Naive thymus-derived CD4-positive, alpha-beta T cell (primary cell): Measurements from ENCODE around the gene MAS1L. TPM values are rescaled to one million over a fixed set of nuclear protein-coding genes. Genes with fewer than 3 reads are reported as not detected.
"Not testable (repeated sequence)": the region's sequence is repeated elsewhere in the genome, so short reads cannot be mapped to it uniquely, and the experiment has no call there.

Source experiments
- ATAC-seq: fragments of 150-1000 bp; cut with Tn5 transposase; 2 replicates; pipeline ENCODE4 v1.10.0; 2021; ENCODE audit warnings: mild to moderate bottlenecking, moderate library complexity
- CTCF ChIA-PET: fragments of 350-600 bp; sonication (Branson Sonifier 250); formaldehyde crosslinking; loops from one replicate; lab custom pipeline; 2021; ENCODE audit warnings: antibody characterized with exemption; lab: Charles Lee
- POLR2A ChIA-PET: fragments of 350-600 bp; sonication (Branson Sonifier 250); formaldehyde crosslinking; loops from one replicate; lab custom pipeline; 2021; ENCODE audit warnings: antibody characterized with exemption, inconsistent platforms; lab: Charles Lee
- DNase-seq, 9 donors: peaks; one replicate each; pipeline versions ENCODE4 v3.0.0 to v3.0.0-alpha.2; 2020 to 2022; ENCODE audit warnings: mixed read lengths in 1 of 9
- H3K27ac ChIP-seq: one replicate; pipeline ENCODE4 v1.7.0; 2013; ENCODE audit warnings: mild to moderate bottlenecking, low read depth, low read length, moderate library complexity
- H3K27me3 ChIP-seq, 2 donors: one replicate each; pipeline ENCODE4 v1.7.0; 2013; ENCODE audit warnings: low read length in 2 of 2, mild to moderate bottlenecking in 2 of 2, moderate library complexity in 2 of 2; ENCODE audit not compliant: control insufficient read depth in 2 of 2, insufficient read depth in 2 of 2
- H3K36me3 ChIP-seq, 3 experiments: 1 replicate in 2 of 3; 2 replicates in 1 of 3; pipeline ENCODE4 v1.7.0; 2013; ENCODE audit warnings: low read length in 3 of 3, mild to moderate bottlenecking in 3 of 3, moderate library complexity in 1 of 3; ENCODE audit not compliant: insufficient read depth in 3 of 3, control insufficient read depth in 2 of 3
- H3K4me1 ChIP-seq, 2 donors: one replicate each; pipeline ENCODE4 v1.7.0; 2013; ENCODE audit warnings: low read length in 2 of 2, mild to moderate bottlenecking in 2 of 2, moderate library complexity in 1 of 2; ENCODE audit not compliant: control insufficient read depth in 2 of 2, insufficient read depth in 2 of 2
- H3K4me3 ChIP-seq: 2 replicates; pipeline ENCODE4 v1.7.0; 2013; ENCODE audit warnings: mild to moderate bottlenecking, low read length
- H3K9me3 ChIP-seq, 3 experiments: 1 replicate in 2 of 3; 2 replicates in 1 of 3; pipeline ENCODE4 v1.7.0; 2013; ENCODE audit warnings: low read length in 3 of 3; ENCODE audit not compliant: control insufficient read depth in 2 of 3
- H3K27ac Mint-ChIP-seq, 9 donors: one replicate each; pipeline ENCODE4 v1.8.0; 2020 to 2022; ENCODE audit warnings: mixed read lengths in 9 of 9, mild to moderate bottlenecking in 8 of 9, moderate library complexity in 5 of 9, inconsistent platforms in 2 of 9
- H3K27me3 Mint-ChIP-seq, 5 donors: one replicate each; pipeline ENCODE4 v1.8.0; 2021 to 2022; ENCODE audit warnings: mixed read lengths in 5 of 5, mild to moderate bottlenecking in 1 of 5
- H3K36me3 Mint-ChIP-seq, 5 donors: one replicate each; pipeline ENCODE4 v1.8.0; 2020 to 2022; ENCODE audit warnings: mixed read lengths in 5 of 5, mild to moderate bottlenecking in 3 of 5, inconsistent platforms in 1 of 5
- H3K4me1 Mint-ChIP-seq, 7 donors: one replicate each; pipeline ENCODE4 v1.8.0; 2020 to 2022; ENCODE audit warnings: mixed read lengths in 7 of 7, mild to moderate bottlenecking in 3 of 7, inconsistent platforms in 1 of 7
- H3K4me3 Mint-ChIP-seq, 10 donors: one replicate each; pipeline ENCODE4 v1.8.0; 2020 to 2022; ENCODE audit warnings: mild to moderate bottlenecking in 10 of 10, mixed read lengths in 10 of 10, moderate library complexity in 6 of 10, inconsistent platforms in 2 of 10
- H3K9me3 Mint-ChIP-seq, 11 donors: one replicate each; pipeline ENCODE4 v1.8.0; 2020 to 2022; ENCODE audit warnings: mixed read lengths in 11 of 11, mild to moderate bottlenecking in 4 of 11, inconsistent platforms in 1 of 11, moderate library complexity in 1 of 11
- intact Hi-C, 2 donors: fragments of 100-400 bp; cut with micrococcal nuclease; formaldehyde crosslinking; loops; one replicate each; pipeline ENCODE4 v1.15.1; 2023
- polyA plus RNA-seq, 2 donors: library from polyadenylated mRNA; unstranded; fragments of 300-500 nt; fragmentation: Illumina TruSeq; gene quantifications; one replicate each; pipeline ENCODE4 v1.2.3, GENCODE V29; 2021
- total RNA-seq, 6 experiments: library from RNA in 5 of 6; stranded (reverse) in 5 of 6; gene quantifications; 1 replicate in 5 of 6; 2 replicates in 1 of 6; pipeline ENCODE4 v1.2.3 and lab custom pipeline; 2021 to 2026

The MAS1L gene
- total and polyA plus RNA-seq, 7 experiments from 2014 or later: not detected

DNA sequence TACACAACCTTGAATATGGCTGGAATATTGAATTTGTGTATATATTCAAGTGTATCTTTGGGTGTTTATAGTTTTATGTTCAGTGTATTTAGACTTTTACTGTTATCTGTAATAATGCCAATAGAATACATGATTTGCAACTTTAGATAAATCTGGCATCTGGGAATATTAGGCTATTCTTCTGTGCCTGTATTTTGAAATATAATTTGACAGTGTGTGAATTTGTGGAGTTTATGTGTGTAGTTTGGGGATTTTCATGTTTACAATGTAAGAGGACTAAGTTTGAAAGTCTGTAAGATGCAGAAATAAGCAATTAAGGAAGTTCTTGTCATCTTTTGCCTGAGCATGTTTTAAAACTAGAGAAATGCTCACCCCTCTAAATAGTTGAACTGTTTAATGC lies 48.8 kb downstream of the MAS1L start, which contains the start of gene OR10C1:
OR10C1 (plus strand) TSS at position 301 of the 400 bp plus-strand sequence. CDS start 710 bp downstream, outside the sequence.
- H3K27me3 Mint-ChIP-seq: peaks cover 15 to 64% (median 50%) of the 10 kb centered on the region in 5 donors
- CTCF ChIA-PET: no interaction called here
- POLR2A ChIA-PET: no interaction called here

DNA sequence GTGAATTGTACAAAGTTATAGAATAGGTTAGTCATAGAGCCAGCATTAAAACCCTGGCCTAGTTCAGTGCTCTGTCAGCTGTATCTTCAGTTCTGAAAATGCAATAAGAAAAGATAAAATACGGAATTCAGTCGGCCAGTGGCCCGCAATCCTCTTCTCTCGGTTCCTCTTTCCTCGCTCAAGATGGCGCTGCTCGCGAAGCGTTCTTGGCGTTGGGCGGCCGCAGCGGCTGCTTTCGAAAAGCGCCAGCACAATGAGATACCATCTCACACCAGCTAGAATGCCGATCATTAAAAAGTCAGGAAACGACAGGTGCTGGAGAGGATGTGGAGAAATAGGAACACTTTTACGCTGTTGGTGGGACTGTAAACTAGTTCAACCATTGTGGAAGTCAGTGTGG lies 51.0 kb downstream of the MAS1L start:
- DNase-seq, H3K27me3 ChIP-seq, H3K27ac ChIP-seq, H3K4me3 Mint-ChIP-seq, H3K4me1 Mint-ChIP-seq, H3K9me3 ChIP-seq, H3K36me3 ChIP-seq, intact Hi-C loops, H3K4me3 ChIP-seq, H3K36me3 Mint-ChIP-seq, H3K27ac Mint-ChIP-seq, POLR2A ChIA-PET, H3K4me1 ChIP-seq, ATAC-seq, CTCF ChIA-PET: not testable (repeated sequence)
- H3K27me3 Mint-ChIP-seq: peaks cover 16 to 68% (median 53%) of the 10 kb centered on the region in 5 donors
- peaks cover 0 to 11% (median 0%) of the 10 kb centered on the region in 11 donors for H3K9me3 Mint-ChIP-seq

More for the DNA sequence above, 48.8 kb downstream of the MAS1L start, which contains the start of gene OR10C1:
- H3K27ac ChIP-seq: no peak within 1 kb of the TSS
- no peaks in the 10 kb centered on the region for H3K36me3 ChIP-seq
- DNase-seq (no peak), ATAC-seq (no peak)
- Mint-ChIP-seq H3K4me3 (no peak within 1 kb of the TSS), H3K36me3 (peaks cover 0 to under 1% (median 0%) of the 10 kb centered on the region in 5 donors), H3K27ac (no peak within 1 kb of the TSS), H3K9me3 (peaks cover 0 to 15% (median 1%) of the 10 kb centered on the region in 11 donors), H3K4me1 (no peaks in the 10 kb centered on the region)
- no peak within 1 kb of the TSS for H3K4me3 ChIP-seq
- intact Hi-C loops: no loop called here
- H3K27me3 ChIP-seq: no peaks in the 10 kb centered on the region
- H3K9me3 ChIP-seq: no peaks in the 10 kb centered on the region
- H3K4me1 ChIP-seq: no peaks in the 10 kb centered on the region

Other genes starting within 250 kb of the MAS1L start
- gene OR14J1, start 186.3 kb downstream of the MAS1L start, total RNA-seq: not detected
- not detected for gene OR14J1, start 186.3 kb downstream of the MAS1L start, polyA plus RNA-seq
- gene OR5V1, start 119.1 kb downstream of the MAS1L start, total RNA-seq: not detected
- gene OR5V1, start 119.1 kb downstream of the MAS1L start, polyA plus RNA-seq: not detected
- not detected for gene OR12D3, start 112.7 kb downstream of the MAS1L start, total RNA-seq
- not detected for gene OR12D3, start 112.7 kb downstream of the MAS1L start, polyA plus RNA-seq
- not detected for gene OR12D2, start 92.3 kb downstream of the MAS1L start, total RNA-seq
- gene OR12D2, start 92.3 kb downstream of the MAS1L start, polyA plus RNA-seq: not detected
- gene OR12D1, start 73.0 kb downstream of the MAS1L start, total RNA-seq: not detected
- not detected for gene OR12D1, start 73.0 kb downstream of the MAS1L start, polyA plus RNA-seq
- gene OR10C1, start 48.6 kb downstream of the MAS1L start, total RNA-seq: not detected
- not detected for gene OR10C1, start 48.6 kb downstream of the MAS1L start, polyA plus RNA-seq
- not detected for gene OR11A1, start 30.9 kb downstream of the MAS1L start, total RNA-seq
- gene OR11A1, start 30.9 kb downstream of the MAS1L start, polyA plus RNA-seq: not detected
- not detected for gene OR2H1, start 30.8 kb downstream of the MAS1L start, total RNA-seq
- gene OR2H1, start 30.8 kb downstream of the MAS1L start, polyA plus RNA-seq: not detected
- 1 to 10 TPM in 1 of 5 experiments, not detected in 4; 1.9 TPM for gene UBD, start 71.8 kb upstream of the MAS1L start, total RNA-seq
- gene UBD, start 71.8 kb upstream of the MAS1L start, polyA plus RNA-seq: not detected
- not detected for gene OR2H2, start 97.2 kb upstream of the MAS1L start, total RNA-seq
- gene OR2H2, start 97.2 kb upstream of the MAS1L start, polyA plus RNA-seq: not detected
- 100 to 1,000 TPM in 1 of 5 experiments, 10 to 100 TPM in 4; 37.0 to 115 (median 61.9) TPM for gene GABBR1, start 145.2 kb upstream of the MAS1L start, total RNA-seq
- 1 to 10 TPM; 1.2 to 2.2 TPM for gene GABBR1, start 145.2 kb upstream of the MAS1L start, polyA plus RNA-seq
- not detected for gene MOG, start 169.1 kb upstream of the MAS1L start, total RNA-seq
- not detected for gene MOG, start 169.1 kb upstream of the MAS1L start, polyA plus RNA-seq
- gene ZFP57, start 193.2 kb upstream of the MAS1L start, total RNA-seq: 1 to 10 TPM in 2 of 5 experiments, not detected in 3; 1.7 to 2.3 TPM
- gene ZFP57, start 193.2 kb upstream of the MAS1L start, polyA plus RNA-seq: 1 to 10 TPM in 1 of 2 donors, not detected in 1; 3.3 TPM
- 100 to 1,000 TPM; 502 to 678 (median 522) TPM for gene HLA-F, start 235.5 kb upstream of the MAS1L start, total RNA-seq
- gene HLA-F, start 235.5 kb upstream of the MAS1L start, polyA plus RNA-seq: 100 to 1,000 TPM; 348 to 498 TPM